Esophagus squamous epithelium (tissue), 4 donors: ENCODE measurements around the gene TNFSF11.

Experiments
- CTCF ChIP-seq, 6 experiments: fragments of 450-650 bp in 4 of 6; fragments of 200-600 bp in 2 of 6; sonication (generic) in 2 of 6; IDR thresholded peaks; one replicate each; pipeline ENCODE4 v1.5.1; 2016 to 2019; ENCODE audit warnings: antibody characterized with exemption in 6 of 6, mild to moderate bottlenecking in 4 of 6, moderate library complexity in 4 of 6
- POLR2A ChIP-seq, 4 donors: fragments of 450-650 bp; IDR thresholded peaks; one replicate each; pipeline ENCODE4 v1.6.1; 2017; ENCODE audit warnings: antibody characterized with exemption in 4 of 4, mild to moderate bottlenecking in 4 of 4, moderate library complexity in 3 of 4

GRCh38 chr13:42559057-42559456, 14.9 kb upstream of the TNFSF11 start:
- TF ChIP-seq CTCF (IDR thresholded peaks at IDR 0.05) (no peak), POLR2A (IDR thresholded peaks at IDR 0.05) (no peak)
